HG03139 (cell line): Measurements from ENCODE around the gene CENPC.
"Not testable (repeated sequence)": the region's sequence is repeated elsewhere in the genome, so short reads cannot be mapped to it uniquely, and the experiment has no call there.

Experiments
- ATAC-seq: cut with Tn5 transposase; IDR thresholded peaks from one replicate; pipeline ENCODE4 v1.9.1; 2021; ENCODE audit not compliant: unreplicated experiment

Gene CENPC

DNA sequence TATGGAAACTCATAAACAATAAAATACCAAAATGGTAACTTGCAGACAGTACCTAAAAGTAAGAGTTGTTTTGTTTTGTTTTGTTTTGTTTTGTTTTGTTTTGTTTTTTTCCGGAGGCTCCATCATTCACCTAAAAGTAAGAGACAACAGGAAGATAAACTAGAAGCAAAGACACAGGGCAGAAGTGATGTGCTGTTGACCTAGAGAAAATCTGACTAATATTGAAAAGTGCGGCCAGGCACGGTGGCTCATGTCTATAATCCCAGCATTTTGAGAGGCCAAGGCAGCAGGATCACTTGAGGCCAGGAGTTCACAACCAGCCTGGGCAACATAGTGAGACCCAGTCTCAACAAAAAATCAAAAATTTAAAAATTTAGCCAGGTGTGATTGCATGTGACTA, 5.6 kb upstream of the CENPC start:
- no peak for ATAC-seq

DNA sequence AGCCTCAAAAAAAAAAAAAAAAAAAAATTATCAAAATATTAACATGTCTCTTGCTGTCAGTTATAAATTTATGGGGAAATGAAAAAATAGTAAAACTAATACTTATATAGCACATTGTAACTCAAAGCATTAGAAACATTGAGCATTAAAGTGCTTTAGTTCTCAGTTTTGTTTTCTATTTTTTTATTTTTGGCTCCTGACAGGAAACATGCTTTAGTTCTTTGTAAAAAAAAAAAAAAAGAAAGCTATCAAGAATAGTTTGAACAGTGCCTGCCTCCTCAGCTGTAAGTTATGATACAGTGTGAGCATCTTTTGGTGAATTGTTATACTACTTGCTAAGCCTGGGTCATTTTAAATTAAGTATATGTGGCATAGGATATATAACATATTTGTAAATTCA, 5.1 kb upstream of the CENPC start:
- ATAC-seq: no peak

DNA sequence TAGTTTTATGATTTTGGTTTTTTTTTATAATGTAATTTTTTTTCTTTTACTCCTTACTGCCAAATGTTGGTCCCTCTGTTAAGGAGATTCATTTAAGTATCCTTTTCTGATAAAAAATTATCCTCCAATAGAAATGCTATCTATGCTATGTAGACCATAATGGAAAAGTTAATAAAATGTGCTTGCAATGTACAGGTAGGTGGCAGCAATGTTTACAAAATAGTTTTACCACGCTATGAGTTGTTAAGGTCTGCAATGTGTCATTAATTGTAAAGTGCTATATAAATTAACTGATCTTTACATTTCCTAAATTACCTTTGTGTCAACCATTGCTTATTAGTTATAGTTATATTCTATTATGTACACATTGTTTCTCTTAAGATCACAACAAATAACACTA, 3.8 kb upstream of the CENPC start:
- ATAC-seq: peak; percentile 28

DNA sequence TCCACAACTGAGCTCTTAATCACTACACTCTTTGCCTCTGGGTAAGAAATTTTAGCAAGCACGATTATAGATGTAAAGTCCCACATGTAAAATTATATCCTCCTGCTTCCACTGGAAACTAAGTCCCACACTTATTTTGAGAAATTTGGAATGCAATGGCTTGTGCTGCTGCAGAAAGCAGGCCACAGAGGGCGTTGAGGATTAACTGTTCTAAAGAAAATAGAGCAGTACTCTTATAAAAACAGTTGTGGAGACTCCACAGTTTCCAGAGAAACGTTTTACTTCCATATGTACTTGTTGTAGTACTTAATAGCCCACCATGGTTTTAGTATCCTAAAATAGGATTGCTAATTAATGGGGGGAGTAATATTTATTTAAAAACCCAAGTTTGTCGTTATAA, 1.7 kb upstream of the CENPC start:
- no peak for ATAC-seq

DNA sequence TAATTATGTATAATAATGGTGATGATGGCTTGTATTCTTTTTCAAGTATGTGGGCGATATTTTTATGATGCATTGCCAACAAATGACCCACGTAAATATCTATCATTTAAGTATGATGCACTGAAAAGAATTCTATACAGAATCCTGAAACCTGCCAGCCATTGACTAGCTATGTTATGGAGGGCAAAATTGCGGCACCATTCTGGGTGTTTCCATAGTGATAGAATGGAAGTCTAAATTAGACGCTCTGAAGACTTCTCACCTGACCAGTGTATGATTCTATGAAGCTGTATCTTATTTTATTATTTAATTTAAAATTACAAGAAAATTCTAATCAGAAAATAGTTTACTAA, 677 bp upstream of the CENPC start:
- ATAC-seq: no peak

DNA sequence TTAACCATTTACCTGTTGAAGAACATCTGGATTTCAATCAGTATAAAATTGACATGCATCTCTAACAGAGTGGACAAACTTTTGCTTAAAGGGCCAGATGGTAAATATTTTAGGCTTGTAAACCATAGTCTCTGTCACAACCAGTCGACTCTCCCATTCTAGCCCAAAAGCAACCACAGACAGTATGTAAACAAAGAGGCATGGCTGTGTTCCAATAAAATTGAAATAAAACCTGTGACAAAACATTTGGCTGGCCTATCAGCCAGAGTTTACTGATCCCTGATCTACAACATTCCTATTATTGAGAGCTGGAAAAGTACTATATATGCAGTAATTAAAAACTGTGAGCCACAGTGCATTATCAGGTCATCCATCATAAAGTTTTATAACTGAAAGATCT, 3.2 kb downstream of the CENPC start:
- no peak for ATAC-seq

DNA sequence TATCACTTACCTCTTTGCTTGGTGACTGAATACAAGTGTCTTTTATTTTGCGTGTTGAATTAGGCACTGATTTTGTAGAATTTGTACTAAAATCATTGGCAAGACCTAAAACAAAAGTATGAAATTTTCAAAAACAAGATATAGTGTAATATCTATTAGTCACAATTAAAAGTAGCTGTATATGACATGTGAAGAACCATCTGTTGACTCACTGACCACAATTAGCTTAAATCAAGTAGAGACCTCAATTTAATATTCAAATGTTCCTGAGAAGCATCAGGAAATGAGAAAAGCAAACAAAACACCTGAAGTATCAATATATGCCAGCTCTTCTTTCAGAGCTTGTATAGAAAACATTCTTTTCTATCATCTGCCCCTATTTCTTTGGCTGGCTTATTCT, 5.5 kb downstream of the CENPC start:
- no peak for ATAC-seq

DNA sequence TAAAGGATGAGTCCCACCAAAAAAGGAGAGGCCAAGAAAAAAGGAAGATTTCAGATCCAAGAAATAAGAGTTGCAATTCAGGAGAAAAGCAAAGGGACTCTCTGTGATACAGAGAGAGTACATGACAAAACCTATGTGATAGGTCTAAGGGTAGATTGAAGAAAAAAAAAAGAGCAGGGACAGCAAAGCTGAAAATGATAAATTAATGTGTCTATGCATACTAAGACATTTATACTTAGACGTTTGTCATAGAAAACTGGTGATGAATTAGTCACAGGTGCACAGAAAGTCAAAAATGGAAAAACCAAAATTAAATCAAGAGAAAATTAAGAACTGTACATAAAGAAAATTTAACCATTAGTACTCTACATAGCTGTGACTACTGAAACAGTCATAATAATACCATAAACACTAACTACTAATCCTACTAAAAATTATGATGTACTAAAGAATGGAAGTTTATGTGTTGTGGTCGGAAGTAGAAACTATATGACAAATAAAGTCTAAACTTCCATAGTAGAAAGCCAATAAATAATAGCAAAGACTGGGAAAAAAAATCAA, 9.9 kb downstream of the CENPC start:
- ATAC-seq: no peak

DNA sequence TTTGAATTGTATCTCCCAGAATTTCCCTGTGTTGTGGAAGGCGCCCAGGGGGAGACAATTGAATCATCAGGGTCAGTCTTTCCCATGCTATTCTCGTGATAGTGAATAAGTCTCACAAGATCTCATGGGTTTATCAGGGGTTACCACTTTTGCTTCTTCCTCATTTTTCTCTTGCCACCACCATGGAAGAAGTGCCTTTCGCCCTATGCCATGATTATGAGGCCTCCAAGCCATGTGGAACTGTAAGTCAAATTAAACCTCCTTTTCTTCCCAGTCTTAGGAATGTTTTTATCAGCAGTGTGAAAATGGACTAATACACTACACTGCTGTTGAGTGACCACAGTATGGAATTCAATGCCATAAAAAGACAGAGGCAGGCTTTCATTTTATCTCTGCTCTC, 12.2 kb downstream of the CENPC start:
- no peak for ATAC-seq

DNA sequence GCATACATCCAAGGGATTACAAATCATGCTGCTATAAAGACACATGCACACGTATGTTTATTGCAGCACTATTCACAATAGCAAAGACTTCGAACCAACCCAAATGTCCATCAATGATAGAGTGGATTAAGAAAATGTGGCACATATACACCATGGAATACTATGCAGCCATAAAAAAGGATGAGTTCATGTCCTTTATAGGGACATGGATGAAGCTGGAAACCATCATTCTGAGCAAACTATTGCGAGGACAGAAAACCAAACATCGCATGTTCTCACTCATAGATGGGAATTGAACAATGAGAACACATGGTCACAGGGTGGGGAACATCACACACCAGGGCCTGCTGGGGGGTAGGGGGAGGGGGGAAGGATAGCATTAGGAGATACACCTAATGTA, 12.9 kb downstream of the CENPC start:
- not testable (repeated sequence) for ATAC-seq

DNA sequence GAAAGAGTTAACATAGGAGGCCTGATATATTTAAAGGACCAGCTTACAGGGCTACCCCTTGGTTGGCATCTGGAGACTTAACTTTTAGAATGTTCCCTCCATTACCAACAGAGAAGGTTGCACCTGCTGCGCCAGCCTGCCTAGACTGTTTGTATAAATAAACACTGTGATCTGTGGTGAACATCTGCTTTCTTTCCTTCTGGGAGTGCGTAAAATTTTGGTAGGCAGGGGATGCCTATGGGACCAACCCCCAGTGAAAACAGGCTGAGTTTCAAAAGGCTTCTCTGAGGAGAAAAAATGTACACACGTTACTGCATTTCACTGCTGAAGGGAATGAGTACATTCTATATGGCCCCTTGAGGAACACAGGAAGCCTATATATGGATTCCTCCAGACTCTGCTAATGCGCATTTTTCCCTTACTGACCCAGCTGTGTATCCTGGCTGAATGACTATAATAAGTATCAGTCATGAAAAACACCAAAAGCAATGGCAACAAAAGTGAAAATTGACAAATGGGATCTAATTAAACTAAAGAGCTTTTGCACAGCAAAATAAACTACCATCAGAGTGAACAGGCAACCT, 13.8 kb downstream of the CENPC start:
- ATAC-seq: no peak

DNA sequence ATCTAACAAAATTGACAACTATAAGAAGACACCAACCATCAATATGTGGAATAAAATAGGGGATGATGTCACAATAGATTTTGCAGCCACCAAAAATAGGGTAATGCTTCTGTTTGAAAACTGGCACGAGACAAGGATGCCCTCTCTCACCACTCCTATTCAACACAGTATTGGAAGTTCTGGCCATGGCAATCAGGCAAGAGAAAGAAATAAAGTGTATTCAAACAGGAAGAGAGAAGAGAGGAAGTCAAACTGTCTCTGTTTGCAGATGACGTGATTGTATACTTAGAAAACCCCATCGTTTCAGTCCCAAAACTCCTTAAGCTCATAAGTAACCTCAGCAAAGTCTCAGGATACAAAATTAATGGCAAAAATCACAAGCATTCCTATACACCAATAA, 21.2 kb downstream of the CENPC start:
- not testable (repeated sequence) for ATAC-seq

DNA sequence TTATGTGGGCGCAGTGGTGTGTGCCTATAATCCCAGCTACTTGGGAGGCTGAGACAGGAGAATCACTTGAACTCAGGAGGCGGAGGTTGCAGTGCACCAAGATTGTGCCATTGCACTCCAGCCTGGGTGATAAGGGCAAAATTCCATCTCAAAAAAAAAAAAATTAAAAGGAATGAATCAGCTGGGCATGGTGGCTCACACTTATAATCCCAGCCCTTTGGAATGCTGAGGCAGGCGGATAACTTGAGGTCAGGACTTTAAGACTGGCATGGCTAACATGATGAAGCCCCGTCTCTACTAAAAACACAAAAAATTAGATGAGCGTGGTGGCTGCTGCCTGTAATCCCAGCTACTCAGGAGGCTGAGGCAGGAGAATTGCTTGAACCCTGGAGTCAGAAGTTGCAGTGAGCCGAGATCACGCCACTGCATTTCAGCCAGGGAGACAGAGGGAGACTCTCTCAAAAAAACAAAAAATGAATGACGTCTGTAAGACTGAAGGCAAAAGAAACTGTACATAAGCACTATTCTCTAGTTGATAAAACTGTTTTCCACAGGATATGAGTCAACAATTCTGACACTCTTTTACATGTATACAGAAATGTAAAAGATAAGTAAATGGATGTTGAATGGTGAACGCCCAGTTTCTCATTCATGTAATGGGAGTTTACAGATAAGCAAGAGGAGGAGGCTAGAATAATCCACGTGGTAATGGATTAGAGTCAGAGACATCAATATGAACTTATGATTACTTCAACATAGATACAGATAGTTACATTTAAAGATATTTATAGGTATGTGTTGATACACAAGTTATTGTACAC, 22.2 kb downstream of the CENPC start:
- no peak for ATAC-seq

DNA sequence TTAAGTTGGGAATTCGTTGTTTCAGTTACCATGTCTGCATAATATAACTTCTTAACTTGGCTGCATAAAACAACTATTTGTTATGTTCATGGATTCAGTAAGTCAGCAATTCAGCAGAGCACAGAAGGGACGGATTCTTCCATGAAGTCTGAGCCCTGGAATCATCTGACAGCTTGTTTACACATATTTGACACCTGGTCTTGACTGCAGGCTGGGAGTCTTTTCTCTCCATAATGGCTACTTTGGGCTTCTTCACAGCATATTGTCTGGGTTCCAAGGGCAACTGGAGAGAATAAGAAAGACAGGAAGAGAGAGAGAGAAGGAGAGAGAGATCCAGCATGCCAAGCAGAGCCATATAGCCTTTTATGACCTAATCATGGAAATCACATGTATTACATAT, 23.1 kb downstream of the CENPC start:
- ATAC-seq: no peak

DNA sequence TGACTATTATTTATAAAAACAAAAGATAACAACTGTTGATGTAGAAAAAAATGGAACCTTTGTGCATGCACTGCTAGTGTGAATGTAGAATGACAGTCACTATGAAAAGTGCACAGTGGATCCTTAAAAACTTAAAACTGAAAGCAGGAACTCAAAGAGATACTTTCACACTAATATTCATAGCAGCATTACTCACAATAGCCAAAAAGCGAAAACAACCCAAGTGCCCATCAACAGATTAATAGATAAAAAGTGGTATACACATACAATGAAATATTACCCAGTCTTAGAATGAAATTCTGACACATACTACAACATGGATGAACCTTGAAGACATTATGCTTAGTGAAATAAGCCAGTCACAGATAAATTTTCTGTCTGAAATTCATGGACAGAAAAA, 23.8 kb downstream of the CENPC start:
- peak; percentile 59 for ATAC-seq

DNA sequence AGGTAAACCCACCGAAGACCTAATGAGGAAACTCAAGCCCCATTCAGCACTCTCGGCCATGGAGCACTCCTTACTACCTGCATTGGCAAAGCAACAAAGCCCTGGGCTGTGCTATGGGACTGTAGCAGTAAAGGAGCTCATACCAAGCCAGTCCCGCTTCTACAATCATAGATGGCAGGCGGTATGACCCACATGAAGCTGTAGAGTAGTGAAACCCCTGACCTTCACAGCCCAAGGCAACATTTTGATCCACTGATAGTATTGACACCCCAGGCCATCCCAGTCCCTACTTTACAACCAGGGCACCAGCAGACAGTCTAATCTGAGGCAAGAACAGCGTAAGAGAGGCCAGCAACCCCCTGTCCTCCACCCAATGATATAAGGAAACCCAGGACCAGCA, 25.2 kb downstream of the CENPC start:
- ATAC-seq: no peak

DNA sequence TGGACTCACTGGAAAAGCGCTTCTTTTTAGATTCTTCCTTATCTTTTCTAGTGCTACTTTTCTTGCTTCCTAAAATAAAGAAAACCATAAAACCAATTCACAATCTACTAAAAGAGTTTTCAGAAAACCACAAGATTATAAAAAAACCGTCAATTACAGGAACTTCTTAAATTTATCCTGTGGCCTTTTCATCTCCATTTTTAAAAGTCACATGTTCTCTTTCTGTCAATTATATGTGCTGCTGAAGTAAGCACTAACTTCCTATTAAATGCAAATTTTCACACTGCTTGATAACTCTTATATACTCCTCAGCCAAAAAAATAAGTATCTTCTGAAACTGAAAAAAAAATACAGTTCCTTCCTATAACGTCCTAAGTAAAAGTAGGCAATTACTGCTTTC, 32.8 kb downstream of the CENPC start:
- no peak for ATAC-seq

DNA sequence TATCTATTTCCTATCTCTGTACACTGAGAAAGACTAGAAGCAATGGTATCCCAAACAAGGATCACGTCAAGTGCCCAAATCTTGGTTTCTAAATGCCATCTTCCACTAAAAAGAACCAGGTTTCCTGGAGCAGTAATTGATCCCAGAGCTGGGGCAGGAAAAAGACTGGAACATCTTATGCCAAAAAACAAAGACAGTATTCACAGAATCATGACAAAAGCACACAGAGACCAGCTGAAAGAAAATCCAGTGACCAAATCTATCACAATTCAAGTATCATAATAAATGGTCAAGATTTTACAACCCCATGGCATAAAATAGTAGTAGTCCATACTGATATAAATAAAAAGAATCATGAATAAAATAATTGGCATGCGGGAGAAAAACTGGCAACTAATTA, 44.9 kb downstream of the CENPC start:
- no peak for ATAC-seq

DNA sequence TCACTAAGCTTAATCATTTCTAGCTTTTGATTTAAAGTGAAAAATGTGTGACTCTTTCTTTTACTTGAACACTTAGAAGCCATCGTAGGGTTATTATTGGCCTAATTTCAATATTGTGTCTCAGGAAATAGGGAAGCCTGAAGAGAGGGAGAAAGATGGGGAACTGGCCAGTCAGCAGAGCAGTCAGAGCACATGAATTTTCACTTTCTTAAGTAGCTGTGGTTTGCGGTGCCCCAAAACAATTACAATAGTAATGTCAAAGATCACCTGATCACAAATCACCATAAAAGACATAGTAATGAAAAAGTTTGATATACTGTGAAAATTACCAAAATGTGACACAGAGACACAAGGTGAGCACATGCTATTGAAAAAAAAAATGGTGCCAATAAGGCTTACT, 45.5 kb downstream of the CENPC start:
- ATAC-seq: no peak

DNA sequence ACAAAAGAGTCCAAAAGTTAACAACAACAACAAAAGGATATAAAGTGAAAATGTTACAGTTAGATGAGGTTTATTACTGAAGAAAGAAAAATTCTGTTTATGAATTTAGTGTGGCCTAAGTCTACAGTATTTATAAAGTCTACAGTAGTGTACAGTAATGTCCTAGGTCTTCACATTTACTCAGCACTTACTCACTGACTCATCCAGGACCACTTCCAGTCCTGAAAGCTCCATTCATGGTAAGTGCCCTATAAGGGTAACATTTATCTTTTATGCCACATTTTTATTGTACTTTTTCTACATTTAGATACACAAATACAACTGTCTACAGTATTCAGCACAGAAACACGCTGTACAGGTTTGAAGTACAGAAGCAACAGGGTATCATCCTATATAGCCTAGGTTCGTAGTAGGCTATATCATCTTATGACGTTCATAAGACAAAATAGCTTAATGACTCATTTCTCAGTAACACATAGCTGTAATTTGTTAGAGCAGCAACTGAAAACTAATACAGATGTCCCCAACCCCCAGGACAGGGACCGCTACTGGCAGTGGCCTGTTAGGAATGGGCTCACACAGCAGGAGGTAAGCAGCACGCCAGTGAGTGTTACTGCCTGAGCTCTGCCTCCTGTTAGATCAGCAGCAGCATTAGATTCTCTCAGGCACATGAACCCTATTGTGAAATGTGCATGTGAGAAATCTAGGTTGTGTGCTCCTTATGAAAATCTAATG, 61.3 kb downstream of the CENPC start:
- ATAC-seq: no peak

DNA sequence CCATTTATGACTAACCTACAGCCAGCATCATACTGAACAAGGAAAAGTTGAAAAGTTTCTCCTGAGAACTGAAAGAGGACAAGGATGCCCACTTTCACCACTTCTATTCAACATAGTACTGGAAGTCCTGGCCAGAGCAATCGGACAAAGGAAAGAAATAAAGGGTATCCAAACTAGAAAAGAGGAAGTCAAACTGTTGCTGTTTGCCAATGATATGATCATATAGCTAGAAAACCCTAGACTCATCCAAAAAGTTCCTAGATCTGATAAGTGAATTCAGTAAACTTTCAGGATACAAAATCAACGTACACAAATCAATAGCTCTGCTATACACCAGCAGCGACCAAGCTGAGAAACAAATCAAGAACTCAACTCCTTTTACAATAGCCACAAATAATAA, 64.5 kb downstream of the CENPC start:
- ATAC-seq: no peak

DNA sequence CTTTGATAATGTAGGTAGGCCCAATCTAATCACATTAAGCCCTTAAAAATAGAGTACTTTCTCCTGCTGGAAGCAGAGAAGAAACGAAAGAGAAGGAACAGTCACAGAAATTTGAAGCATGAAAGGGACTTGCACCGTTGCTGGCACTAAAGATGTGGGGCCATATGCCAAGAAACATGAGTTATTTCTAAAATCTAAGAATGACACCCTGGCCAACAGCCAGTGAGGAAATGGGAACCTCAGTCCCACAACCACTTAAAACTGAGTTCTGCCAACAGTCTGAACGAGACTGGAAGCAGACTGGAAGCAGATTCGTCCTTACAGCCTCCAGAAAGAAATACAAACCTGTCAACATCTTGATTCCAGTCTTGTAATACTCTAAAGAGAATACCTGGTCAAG, 70.1 kb downstream of the CENPC start:
- ATAC-seq: no peak
